H1 (cell line): Measurements from ENCODE around the gene PAPSS2. TPM values are rescaled to one million over a fixed set of nuclear protein-coding genes. Genes with fewer than 3 reads are reported as not detected.

ENCODE experiments used
- CTCF ChIA-PET: fragments of 300-600 bp; sonication (Branson Sonifier 250); formaldehyde crosslinking; loops from one replicate; lab custom pipeline; 2021; ENCODE audit not compliant: partially characterized antibody; lab: Charles Lee
- POLR2A ChIA-PET: fragments of 300-600 bp; sonication (Branson Sonifier 250); formaldehyde crosslinking; loops from one replicate; lab custom pipeline; 2021; ENCODE audit warnings: inconsistent platforms; ENCODE audit not compliant: partially characterized antibody; lab: Charles Lee
- DNase-seq, 2 experiments: peaks; one replicate each; pipeline versions ENCODE4 v3.0.0 to v3.0.0-alpha.2; 2010 to 2022; ENCODE audit warnings: low spot score in 2 of 2, low read depth in 1 of 2, mixed read lengths in 1 of 2
- FAIRE-seq: peaks from 2 replicates; lab custom pipeline; 2011; peaks lifted over from hg19 to GRCh38; lab: Jason Lieb, UNC
- H2AFZ ChIP-seq: 2 replicates; pipeline ENCODE4 v1.8.1; 2012; ENCODE audit warnings: low read length, inconsistent platforms
- H2AK5ac ChIP-seq: 2 replicates; pipeline ENCODE4 v1.6.1; 2013; ENCODE audit warnings: low read depth, low read length
- H2BK120ac ChIP-seq: replicated peaks from 2 replicates; pipeline ENCODE3; 2013; ENCODE audit warnings: low read depth, low read length, inconsistent platforms
- H2BK12ac ChIP-seq: 2 replicates; pipeline ENCODE4 v1.6.1; 2013; ENCODE audit warnings: low read depth, low read length
- H2BK15ac ChIP-seq: 2 replicates; pipeline ENCODE4 v1.6.1; 2013; ENCODE audit warnings: low read length
- H2BK20ac ChIP-seq: 2 replicates; pipeline ENCODE4 v1.6.1; 2013; ENCODE audit warnings: low read length
- H2BK5ac ChIP-seq: 2 replicates; pipeline ENCODE4 v1.6.1; 2013; ENCODE audit warnings: low read depth, low read length
- H3K14ac ChIP-seq: 2 replicates; pipeline ENCODE4 v1.6.1; 2013; ENCODE audit warnings: inconsistent platforms; ENCODE audit not compliant: insufficient read length
- H3K18ac ChIP-seq: 2 replicates; pipeline ENCODE4 v1.6.1; 2013; ENCODE audit warnings: low read length; ENCODE audit errors: extremely low read depth
- H3K23ac ChIP-seq: 2 replicates; pipeline ENCODE4 v1.6.1; 2013; ENCODE audit warnings: inconsistent platforms; ENCODE audit not compliant: insufficient read length
- H3K23me2 ChIP-seq: 2 replicates; pipeline ENCODE4 v1.6.1; 2013; ENCODE audit warnings: low read depth, low read length
- H3K27ac ChIP-seq: 2 replicates; pipeline ENCODE4 v1.6.1; 2011; ENCODE audit warnings: low read depth, low read length, inconsistent platforms
- H3K27me3 ChIP-seq, 4 experiments: replicated peaks in 1 of 4; 1 replicate in 1 of 4; 2 replicates in 3 of 4; pipeline versions ENCODE4 v1.6.1 to v1.8.1; 2011 to 2013; ENCODE audit warnings: low read length in 3 of 4, mild to moderate bottlenecking in 3 of 4, inconsistent platforms in 2 of 4, mixed read lengths in 2 of 4, moderate library complexity in 1 of 4; ENCODE audit not compliant: control insufficient read depth in 3 of 4, insufficient read depth in 3 of 4; ENCODE audit errors: extremely low read depth in 1 of 4
- H3K36me3 ChIP-seq, 4 experiments: 2 replicates each; pipeline versions ENCODE4 v1.6.1 to v1.8.1; 2011 to 2013; ENCODE audit warnings: mild to moderate bottlenecking in 4 of 4, low read length in 3 of 4, moderate library complexity in 2 of 4, control low read depth in 1 of 4, inconsistent platforms in 1 of 4; ENCODE audit not compliant: insufficient read depth in 4 of 4, control insufficient read depth in 2 of 4
- H3K4ac ChIP-seq: replicated peaks from 2 replicates; pipeline ENCODE3; 2013; ENCODE audit warnings: low read length, low read depth, mixed read lengths, inconsistent platforms; ENCODE audit not compliant: insufficient read length
- H3K4me1 ChIP-seq, 4 experiments: replicated peaks in 1 of 4; 1 replicate in 1 of 4; 2 replicates in 3 of 4; pipeline versions ENCODE4 v1.6.1 to v1.8.1; 2011 to 2013; ENCODE audit warnings: low read length in 3 of 4, inconsistent platforms in 2 of 4, mixed read lengths in 1 of 4; ENCODE audit not compliant: insufficient read depth in 4 of 4, control insufficient read depth in 3 of 4
- H3K4me2 ChIP-seq, 2 experiments: 2 replicates each; pipeline versions ENCODE4 v1.6.1 to v1.8.1; 2011 to 2013; ENCODE audit warnings: low read depth in 2 of 2, low read length in 2 of 2, control low read depth in 1 of 2, inconsistent platforms in 1 of 2, mild to moderate bottlenecking in 1 of 2; ENCODE audit not compliant: insufficient read depth in 1 of 2
- H3K4me3 ChIP-seq, 4 experiments: fragments of 200-600, 300-600 bp in 1 of 4; sonication (generic), shearing (Covaris generic), sonication (Bioruptor Twin) in 1 of 4; 2 replicates each; pipeline versions ENCODE4 v1.5.1 to v1.8.1; 2011 to 2016; ENCODE audit warnings: low read length in 4 of 4, low read depth in 3 of 4, control low read depth in 2 of 4, inconsistent platforms in 2 of 4, mild to moderate bottlenecking in 2 of 4, mixed read lengths in 1 of 4, moderate library complexity in 1 of 4; ENCODE audit not compliant: insufficient read depth in 2 of 4; ENCODE audit errors: extremely low read depth in 1 of 4
- H3K56ac ChIP-seq: replicated peaks from 2 replicates; pipeline ENCODE3; 2013; ENCODE audit warnings: low read depth, mild to moderate bottlenecking, mixed read lengths, low read length, inconsistent platforms; ENCODE audit not compliant: insufficient read length
- H3K79me1 ChIP-seq: 2 replicates; pipeline ENCODE4 v1.6.1; 2013; ENCODE audit warnings: low read depth, low read length, control low read depth
- H3K79me2 ChIP-seq, 2 experiments: 2 replicates each; pipeline versions ENCODE4 v1.6.1 to v1.8.1; 2012 to 2013; ENCODE audit warnings: low read length in 2 of 2, mild to moderate bottlenecking in 2 of 2, inconsistent platforms in 1 of 2; ENCODE audit not compliant: insufficient read depth in 2 of 2, control insufficient read depth in 1 of 2
- H3K9ac ChIP-seq, 4 experiments: replicated peaks in 1 of 4; 1 replicate in 1 of 4; 2 replicates in 3 of 4; pipeline versions ENCODE4 v1.6.1 to v1.8.1; 2011 to 2013; ENCODE audit warnings: low read depth in 3 of 4, low read length in 3 of 4, control low read depth in 2 of 4, mild to moderate bottlenecking in 2 of 4, moderate library complexity in 2 of 4, inconsistent platforms in 1 of 4; ENCODE audit errors: extremely low read depth in 1 of 4
- H3K9me3 ChIP-seq, 2 experiments: 2 replicates each; pipeline versions ENCODE4 v1.6.1 to v1.8.1; 2012 to 2013; ENCODE audit warnings: mild to moderate bottlenecking in 2 of 2, moderate library complexity in 2 of 2, control low read depth in 1 of 2, inconsistent platforms in 1 of 2, low read depth in 1 of 2, low read length in 1 of 2, mixed read lengths in 1 of 2; ENCODE audit not compliant: insufficient read depth in 2 of 2
- H4K20me1 ChIP-seq, 2 experiments: replicated peaks in 1 of 2; 2 replicates each; pipeline versions ENCODE3 to v1.8.1; 2011 to 2013; ENCODE audit warnings: inconsistent platforms in 2 of 2, low read length in 2 of 2, mild to moderate bottlenecking in 1 of 2; ENCODE audit not compliant: insufficient read depth in 2 of 2, control insufficient read depth in 1 of 2
- H4K5ac ChIP-seq: 2 replicates; pipeline ENCODE4 v1.6.1; 2013; ENCODE audit warnings: low read length, low read depth, mixed read lengths, inconsistent platforms; ENCODE audit not compliant: insufficient read length
- H4K8ac ChIP-seq: 2 replicates; pipeline ENCODE4 v1.8.0; 2013; ENCODE audit warnings: mild to moderate bottlenecking, moderate library complexity, low read length, inconsistent platforms; ENCODE audit not compliant: insufficient read depth; ENCODE audit errors: extremely low read depth
- H4K91ac ChIP-seq: replicated peaks from 2 replicates; pipeline ENCODE3; 2013; ENCODE audit warnings: low read length, mixed read lengths, inconsistent platforms; ENCODE audit not compliant: insufficient read length
- EGR1 ChIP-seq: IDR thresholded peaks from 2 replicates; pipeline ENCODE4 v1.6.1; 2011; ENCODE audit warnings: low read depth, low read length, borderline replicate concordance
- RFX5 ChIP-seq: IDR thresholded peaks from 2 replicates; pipeline ENCODE4 v1.6.1; 2011; ENCODE audit warnings: low read depth, low read length, improper control_type of control experiment, borderline replicate concordance
- WGBS, 2 experiments: shearing (Covaris generic) in 1 of 2; methylation state at CpG; one replicate each; pipeline versions ENCODE4 v1.1.6 to v1.1.7; 2013 to 2015; ENCODE audit warnings: low lambda C conversion rate in 2 of 2, mixed read lengths in 2 of 2, inconsistent platforms in 1 of 2, low coverage in 1 of 2, missing lambda C conversion rate in 1 of 2; ENCODE audit not compliant: insufficient replicate concordance in 2 of 2, insufficient coverage in 1 of 2, insufficient read length in 1 of 2; ENCODE audit errors: extremely low coverage in 1 of 2, missing lambda C conversion rate in 1 of 2; 5-methylcytosine and 5-hydroxymethylcytosine counted together
- polyA plus RNA-seq, 7 experiments: library from polyadenylated mRNA; depleted of rRNA in 3 of 7; stranded (reverse) in 5 of 7; unstranded in 2 of 7; fragments of >200 nt in 5 of 7; fragments of 200-250 nt in 2 of 7; gene quantifications; 1 replicate in 5 of 7; 2 replicates in 1 of 7; 4 replicates in 1 of 7; pipeline versions ENCODE4 v1.2.1 to v1.2.3, GENCODE V29; 2011 to 2013; ENCODE audit warnings: missing spikeins in 2 of 7, mixed read lengths in 2 of 7
- total RNA-seq: library from RNA; stranded (reverse); fragmentation: NEBNext Ultra II Directional; extraction: Animal tissue kit (Norgen Biotek cat#: 25700); gene quantifications from 2 replicates; pipeline ENCODE4 v1.2.1, GENCODE V29; 2021

PAPSS2 gene
- total and polyA plus RNA-seq, 2 of the 8 experiments (the other 6 are each of a cell fraction or from before 2014, with no cell fraction given), result 7.6 to 20.2 TPM

DNA sequence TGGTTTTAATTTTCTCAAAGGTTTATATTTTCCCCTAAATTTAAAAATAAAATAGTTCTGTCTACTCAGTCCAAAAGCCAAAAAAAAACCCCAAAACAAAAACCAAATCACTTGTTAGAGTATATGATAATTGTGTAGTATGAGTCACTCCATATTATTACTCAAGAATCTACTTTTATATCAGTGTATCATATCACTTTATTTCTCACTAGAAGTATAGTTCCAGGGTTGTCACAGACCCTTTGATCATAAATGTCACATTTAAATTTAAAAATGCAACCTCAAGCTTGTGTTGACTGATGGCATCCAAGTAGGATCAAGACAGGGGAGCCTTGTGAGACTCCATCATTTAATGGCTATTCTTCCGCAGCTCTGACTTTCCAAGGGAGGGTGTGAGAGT lies 61.0 kb downstream of the PAPSS2 start:
- DNase-seq (no peak), FAIRE-seq (no peak)
- CTCF ChIA-PET, result interaction anchor here (0.9 to 1.8 kb wide), 2 partner anchors 11 to 190 kb away, joined by 3 to 4 read pairs; no protein-coding TSS in a partner anchor

More for the DNA sequence above, 61.0 kb downstream of the PAPSS2 start:
- Histone ChIP-seq H3K56ac (no peak overlapping the region), H3K4me3 (no peak overlapping the region), H4K91ac (no peak overlapping the region), H3K4me2 (no peak overlapping the region), H3K23me2 (no peaks in the 10 kb centered on the region), H2BK20ac (no peak overlapping the region), H2BK12ac (no peak overlapping the region), H3K36me3 (peaks cover 0 to 11% (median 1%) of the 10 kb centered on the region in 4 experiments; a peak in 4 of 8 replicates), H3K27ac (no peak overlapping the region), H3K79me2 (no peaks in the 10 kb centered on the region), H3K9me3 (no peaks in the 10 kb centered on the region), H4K5ac (no peak overlapping the region), H3K18ac (no peak overlapping the region), H4K20me1 (no peaks in the 10 kb centered on the region), H2AFZ (no peak overlapping the region), H2BK15ac (no peak overlapping the region), H3K14ac (no peak overlapping the region), H2AK5ac (no peak overlapping the region), H3K27me3 (no peaks in the 10 kb centered on the region), H3K4ac (no peak overlapping the region), H2BK120ac (no peak overlapping the region), H2BK5ac (no peak overlapping the region), H4K8ac (no peak overlapping the region), H3K9ac (no peak overlapping the region), H3K23ac (no peak overlapping the region), H3K4me1 (no peaks in the 10 kb centered on the region), H3K79me1 (no peaks in the 10 kb centered on the region)
- WGBS, 2 experiments, result 94% methylated on average over 1 of the region's 1 CpG; no CpG with 5 or more reads in 1 of the 2 experiments
- TF ChIP-seq RFX5, result no peak
- no peak for TF ChIP-seq EGR1
- POLR2A ChIA-PET, result no interaction called here
